Amniotic stem cell (primary cell): ENCODE data around the gene TKFC.

Source experiments
- DNase-seq: peaks from one replicate; lab custom pipeline; 2025; lab: John Stamatoyannopoulos, UW

The TKFC gene

GRCh38 chr11:61345954-61346843 lies 13.2 kb downstream of the TKFC start:
- DNase-seq: no peak

- DNase-seq: no peak
These were observed 15.0 kb downstream of the TKFC start for GRCh38 chr11:61347916-61348461.

GRCh38 chr11:61349189-61349751 lies 16.2 kb downstream of the TKFC start:
- no peak for DNase-seq

GRCh38 chr11:61349916-61350315 lies 16.9 kb downstream of the TKFC start:
- DNase-seq: no peak

GRCh38 chr11:61350336-61350735 lies 17.3 kb downstream of the TKFC start:
- DNase-seq: no peak

- no peak for DNase-seq
These were observed 17.8 kb downstream of the TKFC start for GRCh38 chr11:61350803-61351202.

GRCh38 chr11:61352038-61352437 lies 19.0 kb downstream of the TKFC start:
- DNase-seq: no peak

GRCh38 chr11:61353131-61354067 lies 20.4 kb downstream of the TKFC start:
- no peak for DNase-seq

GRCh38 chr11:61354208-61354607 lies 21.2 kb downstream of the TKFC start:
- no peak for DNase-seq

GRCh38 chr11:61356706-61357105 lies 23.7 kb downstream of the TKFC start:
- no peak for DNase-seq

- no peak for DNase-seq
These were observed 24.3 kb downstream of the TKFC start for GRCh38 chr11:61357233-61357893.

GRCh38 chr11:61357894-61358239 lies 24.8 kb downstream of the TKFC start:
- no peak for DNase-seq

GRCh38 chr11:61358566-61358965 lies 25.5 kb downstream of the TKFC start:
- DNase-seq: no peak

- DNase-seq: no peak
These were observed 26.5 kb downstream of the TKFC start for GRCh38 chr11:61359516-61359915.

GRCh38 chr11:61361237-61361740 lies 28.3 kb downstream of the TKFC start:
- DNase-seq: no peak

- peak; percentile 91 for DNase-seq
These were observed 28.9 kb downstream of the TKFC start, which contains the start of the genes CYB561A3 and TMEM138 for GRCh38 chr11:61361741-61362541. CYB561A3 (minus strand) TSS chr11:61361882; CDS start chr11:61356713, 5,169 bp downstream. TMEM138 (plus strand) TSS chr11:61362374; CDS start chr11:61364391, 2,017 bp downstream.

GRCh38 chr11:61362542-61362875 lies 29.5 kb downstream of the TKFC start:
- peak; percentile 46 for DNase-seq

- DNase-seq: no peak
These were observed 31.1 kb downstream of the TKFC start for GRCh38 chr11:61364012-61364675.

- no peak for DNase-seq
These were observed 34.4 kb downstream of the TKFC start for GRCh38 chr11:61367406-61367805.

GRCh38 chr11:61368646-61369045 lies 35.6 kb downstream of the TKFC start:
- DNase-seq: no peak
